PC-9 (cell line): Measurements from ENCODE around the gene STAC. TPM values are rescaled to one million over a fixed set of nuclear protein-coding genes. Genes with fewer than 3 reads are reported as not detected.

ENCODE experiments used
- BruUV-seq: library from RNA; stranded (reverse); fragments of 400-500 nt; replicated peaks from 2 replicates; lab custom pipeline; 2021; lab: Mats Ljungman, UMichigan
- CTCF ChIA-PET: fragments of 300-600 bp; sonication (Branson Sonifier 250); formaldehyde crosslinking; loops from one replicate; lab custom pipeline; 2022; ENCODE audit warnings: antibody characterized with exemption; lab: Charles Lee
- POLR2A ChIA-PET: fragments of 300-600 bp; sonication (Branson Sonifier 250); formaldehyde crosslinking; loops from one replicate; lab custom pipeline; 2022; ENCODE audit warnings: antibody characterized with exemption; ENCODE audit not compliant: unreplicated experiment; lab: Charles Lee
- DNase-seq, 2 experiments: peaks; one replicate each; pipeline versions ENCODE4 v3.0.0 to v3.0.0-alpha.2; 2015 to 2022; ENCODE audit warnings: mixed read lengths in 1 of 2
- H2AFZ ChIP-seq: fragments of 200-600 bp; sonication (generic); 2 replicates; pipeline ENCODE4 v1.8.1; 2017; ENCODE audit warnings: antibody characterized with exemption
- H3F3A ChIP-seq: fragments of 200-600 bp; sonication (generic); 2 replicates; pipeline ENCODE4 v1.8.1; 2017; ENCODE audit warnings: antibody characterized with exemption, mild to moderate bottlenecking, low read depth; ENCODE audit not compliant: insufficient read depth
- H3K27ac ChIP-seq: fragments of 200-600 bp; sonication (generic); 2 replicates; pipeline ENCODE4 v1.6.1; 2016; ENCODE audit warnings: mixed run types
- H3K27me3 ChIP-seq: fragments of 200-600 bp; sonication (generic); 2 replicates; pipeline ENCODE4 v1.6.1; 2016; ENCODE audit warnings: low read depth, mixed run types; ENCODE audit not compliant: insufficient read depth
- H3K36me3 ChIP-seq: fragments of 200-600 bp; sonication (generic); 2 replicates; pipeline ENCODE4 v1.6.1; 2016; ENCODE audit warnings: low read depth, mixed run types
- H3K4me1 ChIP-seq: fragments of 200-600 bp; sonication (generic); replicated peaks from 2 replicates; pipeline ENCODE4 v1.6.1; 2016; ENCODE audit warnings: mixed run types; ENCODE audit not compliant: insufficient read depth
- H3K4me2 ChIP-seq: fragments of 200-600 bp; sonication (generic); 2 replicates; pipeline ENCODE4 v1.6.1; 2017; ENCODE audit warnings: mixed run types
- H3K4me3 ChIP-seq: fragments of 200-600 bp; sonication (generic); 2 replicates; pipeline ENCODE4 v1.6.1; 2016; ENCODE audit warnings: mixed run types
- H3K79me2 ChIP-seq: fragments of 200-600 bp; sonication (generic); 2 replicates; pipeline ENCODE4 v1.6.1; 2017; ENCODE audit warnings: low read depth, mixed run types
- H3K9me2 ChIP-seq: fragments of 200-600 bp; sonication (generic); 2 replicates; pipeline ENCODE4 v1.8.1; 2017; ENCODE audit warnings: mild to moderate bottlenecking; ENCODE audit not compliant: insufficient read depth
- H3K9me3 ChIP-seq: fragments of 200-600 bp; sonication (generic); 2 replicates; pipeline ENCODE4 v1.8.1; 2016; ENCODE audit warnings: low read depth; ENCODE audit not compliant: insufficient read depth
- H4K20me1 ChIP-seq: fragments of 200-600 bp; sonication (generic); 2 replicates; pipeline ENCODE4 v1.8.1; 2017; ENCODE audit not compliant: insufficient read depth
- CTCF ChIP-seq: fragments of 200-600 bp; sonication (generic); conservative IDR thresholded peaks from 2 replicates; pipeline ENCODE4 v1.6.1; 2017; ENCODE audit warnings: mixed run types, antibody characterized with exemption, mild to moderate bottlenecking, moderate library complexity
- EZH2 ChIP-seq: fragments of 200-600 bp; sonication (generic); IDR thresholded peaks from 2 replicates; pipeline ENCODE4 v1.8.0; 2017; ENCODE audit warnings: antibody characterized with exemption, low read depth
- intact Hi-C: fragments of 100-400 bp; cut with micrococcal nuclease; formaldehyde crosslinking; loops from one replicate; pipeline ENCODE4 v1.10.0; 2022; ENCODE audit not compliant: unreplicated experiment
- total RNA-seq: library from RNA; stranded (reverse); gene quantifications from 2 replicates; pipeline ENCODE4 v1.2.3, GENCODE V29; 2021

STAC gene
- total RNA-seq, 1 experiment from 2014 or later: 17.6 TPM

GRCh38 chr3:36548712-36549111 is 168.4 kb downstream of the STAC start:
- H3K4me1 ChIP-seq: no peaks in the 10 kb centered on the region
- intact Hi-C loops: no loop called here
- no peak for TF ChIP-seq EZH2
- no peak for TF ChIP-seq CTCF

DNA sequence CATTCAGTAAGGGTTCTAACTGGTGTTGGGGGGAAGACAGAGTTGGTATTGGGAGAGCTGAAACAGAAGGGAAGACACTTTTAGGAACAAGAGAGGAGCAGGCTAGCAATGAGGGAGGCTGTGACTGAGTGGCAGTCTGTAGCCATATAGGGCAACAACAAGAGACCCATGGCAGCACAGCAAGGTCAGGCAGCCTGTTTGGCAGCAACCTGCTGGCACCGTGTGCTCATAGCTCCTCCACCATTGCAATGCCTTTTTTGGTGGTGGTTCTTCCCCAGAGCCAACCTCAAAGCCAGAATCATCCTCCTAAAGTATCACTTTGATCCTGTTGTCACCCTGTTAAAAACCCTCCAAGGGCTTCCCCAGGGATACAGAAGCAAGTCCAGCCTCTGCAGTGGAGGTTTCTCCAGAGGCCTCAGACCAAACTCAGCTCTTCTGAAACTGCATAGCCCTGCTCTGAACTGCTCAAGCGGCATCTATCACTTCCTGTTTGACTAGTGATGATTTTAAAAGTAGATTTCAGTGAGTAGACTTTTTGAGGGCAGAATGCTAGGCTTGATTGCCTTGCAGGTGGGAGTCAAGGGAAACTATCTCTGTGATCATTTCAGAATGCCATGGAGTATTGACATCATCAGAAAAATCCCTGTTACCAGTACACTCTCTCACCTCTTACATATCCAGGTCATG is 176.9 kb downstream of the STAC start:
- ChIA-PET CTCF (no interaction called here), POLR2A (no interaction called here)
- Histone ChIP-seq H3K4me3 (no peak overlapping the region), H2AFZ (no peak overlapping the region), H3K4me2 (no peak overlapping the region), H3K4me1 (no peaks in the 10 kb centered on the region), H3K9me2 (no peaks in the 10 kb centered on the region), H3F3A (no peaks in the 10 kb centered on the region), H4K20me1 (no peaks in the 10 kb centered on the region), H3K79me2 (no peaks in the 10 kb centered on the region), H3K27ac (no peak overlapping the region), H3K9me3 (no peaks in the 10 kb centered on the region), H3K27me3 (no peaks in the 10 kb centered on the region), H3K36me3 (no peaks in the 10 kb centered on the region)
- intact Hi-C loops: no loop called here
- no TSS peak for BruUV-seq
- no peak for DNase-seq
- no peak for TF ChIP-seq EZH2
- TF ChIP-seq CTCF: no peak

More at GRCh38 chr3:36548712-36549111, 168.4 kb downstream of the STAC start:
- Histone ChIP-seq H3K36me3 (no peaks in the 10 kb centered on the region), H3F3A (no peaks in the 10 kb centered on the region), H3K27me3 (no peaks in the 10 kb centered on the region), H3K9me3 (no peaks in the 10 kb centered on the region), H3K27ac (no peak overlapping the region), H3K9me2 (no peaks in the 10 kb centered on the region), H3K4me3 (no peak overlapping the region), H2AFZ (no peak overlapping the region), H3K4me2 (no peak overlapping the region), H4K20me1 (no peaks in the 10 kb centered on the region), H3K79me2 (no peaks in the 10 kb centered on the region)
- ChIA-PET CTCF (no interaction called here), POLR2A (no interaction called here)
- DNase-seq: no peak
- BruUV-seq: no TSS peak

DNA sequence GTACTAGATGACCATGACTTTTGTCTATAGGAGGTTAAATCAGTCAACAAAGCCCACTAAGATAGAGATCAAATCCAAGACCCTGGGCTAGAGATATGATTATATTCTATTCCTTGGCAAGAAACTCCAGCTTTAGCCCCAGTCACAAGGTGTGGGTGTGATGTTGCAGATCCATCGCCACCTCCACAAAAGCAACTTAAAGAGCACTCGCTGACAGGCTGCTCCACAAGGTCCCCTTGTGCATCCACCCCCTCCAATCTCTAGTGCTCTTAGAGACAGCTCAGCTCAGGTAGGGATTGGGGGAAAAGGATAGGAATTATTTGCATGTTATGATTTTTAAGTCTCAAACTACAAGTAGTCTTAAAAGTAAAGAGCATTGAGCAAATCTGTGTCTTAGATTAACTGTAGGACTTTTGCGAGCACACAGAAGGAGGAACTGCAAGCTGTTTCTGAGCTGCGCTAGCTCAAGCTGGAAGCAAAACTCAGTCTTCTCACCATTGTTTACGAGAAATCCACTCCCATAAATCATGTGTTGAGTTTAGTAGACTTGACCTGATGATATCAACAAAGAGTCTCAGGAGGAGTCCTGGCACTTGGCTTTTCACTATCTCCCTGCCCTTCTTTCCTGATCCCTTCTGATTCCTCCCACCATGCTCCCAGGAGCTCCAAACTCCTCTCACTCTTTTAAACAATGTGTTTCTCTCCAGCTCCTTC is 177.6 kb downstream of the STAC start:
- POLR2A ChIA-PET: interaction anchor here (0.6 kb wide), 1 partner anchor 17 kb away, joined by 5 read pairs; no protein-coding TSS in a partner anchor
- DNase-seq: no peak
- Histone ChIP-seq H3K9me2 (no peaks in the 10 kb centered on the region), H3K4me1 (no peaks in the 10 kb centered on the region), H3K4me2 (no peak overlapping the region), H3K36me3 (no peaks in the 10 kb centered on the region), H3K27ac (no peak overlapping the region), H4K20me1 (no peaks in the 10 kb centered on the region), H3K9me3 (no peaks in the 10 kb centered on the region), H3K4me3 (no peak overlapping the region), H3K79me2 (no peaks in the 10 kb centered on the region), H3F3A (no peaks in the 10 kb centered on the region), H3K27me3 (no peaks in the 10 kb centered on the region), H2AFZ (no peak overlapping the region)
- intact Hi-C loops: no loop called here
- BruUV-seq: no TSS peak
- CTCF ChIA-PET: no interaction called here
- TF ChIP-seq EZH2: no peak
- TF ChIP-seq CTCF: no peak
